B cell (primary cell): Measurements from ENCODE around the gene GLCCI1. TPM values are rescaled to one million over a fixed set of nuclear protein-coding genes. Genes with fewer than 3 reads are reported as not detected.

Experiments used
- ATAC-seq: fragments of 200-7000 bp; cut with Tn5 transposase; one replicate; pipeline ENCODE4 v1.10.0; 2021; ENCODE audit warnings: low read depth, mild to moderate bottlenecking, moderate number of reproducible peaks, moderate library complexity
- CTCF ChIA-PET: fragments of 350-600 bp; sonication (Branson Sonifier 250); formaldehyde crosslinking; loops from one replicate; lab custom pipeline; 2021; ENCODE audit warnings: antibody characterized with exemption, inconsistent platforms; lab: Charles Lee
- POLR2A ChIA-PET: fragments of 350-600 bp; sonication (Branson Sonifier 250); formaldehyde crosslinking; loops from one replicate; lab custom pipeline; 2021; ENCODE audit warnings: antibody characterized with exemption; lab: Charles Lee
- DNase-seq: peaks from one replicate; pipeline ENCODE4 v3.0.0; 2013
- H2AFZ ChIP-seq: 2 replicates; pipeline ENCODE4 v1.6.1; 2012; ENCODE audit warnings: mild to moderate bottlenecking, low read depth, low read length; ENCODE audit not compliant: insufficient read depth, poor library complexity, severe bottlenecking
- H3K27ac ChIP-seq, 2 donors: 1 replicate in 1 of 2; 2 replicates in 1 of 2; pipeline ENCODE4 v1.5.1; 2012 to 2013; ENCODE audit warnings: low read length in 2 of 2, mild to moderate bottlenecking in 2 of 2, moderate library complexity in 1 of 2
- H3K27me3 ChIP-seq, 4 experiments: fragments of 200-600 bp in 1 of 4; sonication (generic) in 1 of 4; replicated peaks in 1 of 4; 1 replicate in 2 of 4; 2 replicates in 2 of 4; pipeline versions ENCODE4 v1.6.1 to v1.7.0; 2013 to 2016; ENCODE audit warnings: low read length in 3 of 4, mild to moderate bottlenecking in 2 of 4, mixed read lengths in 1 of 4, moderate library complexity in 1 of 4; ENCODE audit not compliant: insufficient read depth in 4 of 4, control insufficient read depth in 3 of 4; ENCODE audit errors: control extremely low read depth in 1 of 4
- H3K36me3 ChIP-seq, 2 experiments: replicated peaks in 1 of 2; 1 replicate in 1 of 2; 2 replicates in 1 of 2; pipeline versions ENCODE4 v1.6.1 to v1.7.1; 2013; ENCODE audit warnings: low read length in 1 of 2; ENCODE audit not compliant: insufficient read depth in 2 of 2, control insufficient read depth in 1 of 2; ENCODE audit errors: control extremely low read depth in 1 of 2, extremely low read depth in 1 of 2
- H3K4me1 ChIP-seq, 2 donors: fragments of 200-600 bp in 1 of 2; sonication (generic) in 1 of 2; 1 replicate in 1 of 2; 2 replicates in 1 of 2; pipeline versions ENCODE4 v1.5.1 to v1.6.1; 2013 to 2017; ENCODE audit warnings: low read length in 2 of 2; ENCODE audit not compliant: control insufficient read depth in 2 of 2, insufficient read depth in 2 of 2
- H3K4me2 ChIP-seq: replicated peaks from 2 replicates; pipeline ENCODE3; 2012; ENCODE audit warnings: mild to moderate bottlenecking, low read depth, low read length; ENCODE audit not compliant: poor library complexity, severe bottlenecking
- H3K4me3 ChIP-seq, 5 experiments: fragments of 200-600 bp in 1 of 5; sonication (generic) in 1 of 5; 1 replicate in 3 of 5; 2 replicates in 2 of 5; pipeline versions ENCODE4 v1.5.1 to v1.7.0; 2011 to 2016; ENCODE audit warnings: low read length in 4 of 5, mild to moderate bottlenecking in 4 of 5, low read depth in 2 of 5, control low read depth in 1 of 5, moderate library complexity in 1 of 5; ENCODE audit not compliant: insufficient read depth in 1 of 5; ENCODE audit errors: control extremely low read depth in 1 of 5, extremely low read depth in 1 of 5
- H3K79me2 ChIP-seq: fragments of 200-600 bp; sonication (generic); one replicate; pipeline ENCODE4 v1.6.0; 2016; ENCODE audit warnings: low read length; ENCODE audit not compliant: control insufficient read depth, insufficient read depth
- H3K9ac ChIP-seq: fragments of 200-600 bp; sonication (generic); 2 replicates; pipeline ENCODE4 v1.6.1; 2017; ENCODE audit warnings: mild to moderate bottlenecking, low read length, moderate library complexity
- H3K9me3 ChIP-seq, 3 donors: one replicate each; pipeline versions ENCODE4 v1.6.1 to v1.7.1; 2013; ENCODE audit warnings: low read length in 2 of 3; ENCODE audit not compliant: control insufficient read depth in 2 of 3, insufficient read depth in 1 of 3; ENCODE audit errors: control extremely low read depth in 1 of 3
- H4K20me1 ChIP-seq: 2 replicates; pipeline ENCODE4 v1.6.0; 2012; ENCODE audit warnings: mild to moderate bottlenecking, low read length; ENCODE audit not compliant: insufficient read depth, control insufficient read depth, poor library complexity, severe bottlenecking
- H3K27ac Mint-ChIP-seq: one replicate; pipeline ENCODE4 v1.8.0; 2021; ENCODE audit warnings: mixed read lengths
- H3K27me3 Mint-ChIP-seq: one replicate; pipeline ENCODE4 v1.8.0; 2021; ENCODE audit warnings: mixed read lengths
- H3K4me1 Mint-ChIP-seq: one replicate; pipeline ENCODE4 v1.8.0; 2021; ENCODE audit warnings: mixed read lengths
- H3K4me3 Mint-ChIP-seq: one replicate; pipeline ENCODE4 v1.8.0; 2021; ENCODE audit warnings: mixed read lengths
- H3K9me3 Mint-ChIP-seq: one replicate; pipeline ENCODE4 v1.8.0; 2022; ENCODE audit warnings: mixed read lengths; ENCODE audit not compliant: insufficient read depth
- EZH2 ChIP-seq: IDR thresholded peaks from 2 replicates; pipeline ENCODE4 v1.6.1; 2012; ENCODE audit warnings: borderline replicate concordance, low read depth, mild to moderate bottlenecking, moderate library complexity, low read length; ENCODE audit not compliant: insufficient read depth, poor library complexity, severe bottlenecking
- WGBS: methylation state at CpG from one replicate; pipeline ENCODE4 v1.1.5; 2013; ENCODE audit warnings: missing lambda C conversion rate; ENCODE audit not compliant: insufficient coverage; 5-methylcytosine and 5-hydroxymethylcytosine counted together
- intact Hi-C: fragments of 100-400 bp; cut with micrococcal nuclease; formaldehyde crosslinking; loops from one replicate; pipeline ENCODE4 v1.10.0; 2022
- polyA plus RNA-seq: library from polyadenylated mRNA; depleted of rRNA; stranded (reverse); fragments of >200 nt; gene quantifications from 2 replicates; pipeline ENCODE4 v1.2.3, GENCODE V29; 2012
- total RNA-seq, 2 donors: library from RNA; stranded (reverse); fragments of 120-200 nt in 1 of 2; gene quantifications; 1 replicate in 1 of 2; 2 replicates in 1 of 2; pipeline versions ENCODE4 v1.2.3 to v1.2.4, GENCODE V29; 2013 to 2022
- TF ChIP-seq, protein P1 (sequence below): fragments of 200-600 bp; IDR thresholded peaks from one replicate; pipeline ENCODE4 v1.8.0; 2022; ENCODE audit warnings: antibody characterized with exemption, mild to moderate bottlenecking

Gene GLCCI1
- total and polyA plus RNA-seq, 2 donors (not counting 1 experiment from before 2014, with no cell fraction given): 17.7 to 50.3 TPM

- Histone ChIP-seq H4K20me1 (no peaks in the 10 kb centered on the region), H3K79me2 (no peaks in the 10 kb centered on the region), H3K9me3 (no peaks in the 10 kb centered on the region), H3K27me3 (no peaks in the 10 kb centered on the region), H3K36me3 (no peaks in the 10 kb centered on the region), H3K4me3 (no peak overlapping the region), H3K4me2 (no peak overlapping the region), H3K9ac (no peak overlapping the region), H3K4me1 (peaks cover 33 to 44% of the 10 kb centered on the region in 2 donors), H3K27ac (no peak overlapping the region), H2AFZ (no peak overlapping the region)
- ATAC-seq (no peak), DNase-seq (no peak)
- Mint-ChIP-seq H3K4me3 (no peak overlapping the region), H3K27ac (no peak overlapping the region), H3K27me3 (no peaks in the 10 kb centered on the region), H3K9me3 (no peaks in the 10 kb centered on the region), H3K4me1 (peaks cover 59% of the 10 kb centered on the region)
- TF ChIP-seq EZH2: no peak
- TF ChIP-seq, protein P1, sequence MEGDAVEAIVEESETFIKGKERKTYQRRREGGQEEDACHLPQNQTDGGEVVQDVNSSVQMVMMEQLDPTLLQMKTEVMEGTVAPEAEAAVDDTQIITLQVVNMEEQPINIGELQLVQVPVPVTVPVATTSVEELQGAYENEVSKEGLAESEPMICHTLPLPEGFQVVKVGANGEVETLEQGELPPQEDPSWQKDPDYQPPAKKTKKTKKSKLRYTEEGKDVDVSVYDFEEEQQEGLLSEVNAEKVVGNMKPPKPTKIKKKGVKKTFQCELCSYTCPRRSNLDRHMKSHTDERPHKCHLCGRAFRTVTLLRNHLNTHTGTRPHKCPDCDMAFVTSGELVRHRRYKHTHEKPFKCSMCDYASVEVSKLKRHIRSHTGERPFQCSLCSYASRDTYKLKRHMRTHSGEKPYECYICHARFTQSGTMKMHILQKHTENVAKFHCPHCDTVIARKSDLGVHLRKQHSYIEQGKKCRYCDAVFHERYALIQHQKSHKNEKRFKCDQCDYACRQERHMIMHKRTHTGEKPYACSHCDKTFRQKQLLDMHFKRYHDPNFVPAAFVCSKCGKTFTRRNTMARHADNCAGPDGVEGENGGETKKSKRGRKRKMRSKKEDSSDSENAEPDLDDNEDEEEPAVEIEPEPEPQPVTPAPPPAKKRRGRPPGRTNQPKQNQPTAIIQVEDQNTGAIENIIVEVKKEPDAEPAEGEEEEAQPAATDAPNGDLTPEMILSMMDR: no peak
- CTCF ChIA-PET: no interaction called here
- intact Hi-C loops: loop anchor here (2.0 to 5.0 kb wide), 2 partner anchors 65 to 100 kb away; no protein-coding TSS in a partner anchor
- POLR2A ChIA-PET: interaction anchor here (0.6 kb wide), 1 partner anchor 1548 kb away, joined by 9 read pairs; no protein-coding TSS in a partner anchor
Measured at GRCh38 chr7:7921830-7922229, 46.8 kb upstream of the GLCCI1 start.

DNA sequence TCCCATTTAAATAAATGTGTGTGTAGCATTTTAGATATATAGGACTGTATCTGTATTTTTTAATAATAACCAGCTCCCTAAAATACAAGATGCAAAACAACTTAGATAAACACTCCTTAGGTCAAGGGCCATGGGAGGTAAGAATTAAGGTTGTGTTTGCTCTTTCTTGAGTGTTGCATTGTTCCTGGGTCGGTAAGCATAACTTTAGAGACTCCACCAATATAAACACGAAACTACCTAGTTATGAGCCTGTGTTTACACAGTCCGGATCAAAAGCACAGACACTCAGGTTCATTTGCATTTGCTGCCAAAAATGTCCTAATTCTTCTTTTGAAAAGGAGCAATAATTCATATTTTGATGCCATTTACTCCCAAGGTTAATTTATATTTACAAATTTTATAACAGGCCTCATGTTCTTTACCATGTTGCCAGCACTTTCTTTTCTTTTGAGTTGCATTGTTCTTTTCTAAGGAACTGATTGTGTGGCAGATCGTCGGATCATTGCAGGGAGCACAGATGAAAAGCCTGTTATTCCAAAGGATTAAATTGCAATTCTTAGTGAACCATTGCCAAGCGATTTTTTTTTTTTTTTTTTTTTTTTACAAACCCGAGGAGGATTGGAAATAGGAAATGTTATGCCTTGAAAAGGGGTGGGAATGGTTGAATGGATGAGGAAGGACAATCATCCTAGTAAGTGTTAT lies 45.8 kb upstream of the GLCCI1 start:
- H3K4me3 ChIP-seq: no peak overlapping the region
- no peaks in the 10 kb centered on the region for H3K79me2 ChIP-seq
- H3K4me2 ChIP-seq: no peak overlapping the region
- no peaks in the 10 kb centered on the region for H4K20me1 ChIP-seq
- H3K27me3 ChIP-seq: no peaks in the 10 kb centered on the region
- no peaks in the 10 kb centered on the region for H3K36me3 ChIP-seq
- TF ChIP-seq, protein P1: no peak
- no peak for TF ChIP-seq EZH2
- DNase-seq (no peak), ATAC-seq (no peak)
- POLR2A ChIA-PET: no interaction called here
- intact Hi-C loops: loop anchor here (5.0 kb wide), 1 partner anchor 101 kb away; no protein-coding TSS in a partner anchor
- H2AFZ ChIP-seq: no peak overlapping the region
- 100% methylated on average over 2 of the region's 7 CpGs for WGBS
- CTCF ChIA-PET: no interaction called here
- Mint-ChIP-seq H3K27ac (no peak overlapping the region), H3K4me3 (no peak overlapping the region), H3K27me3 (no peaks in the 10 kb centered on the region), H3K9me3 (no peaks in the 10 kb centered on the region), H3K4me1 (peaks cover 55% of the 10 kb centered on the region)
- H3K4me1 ChIP-seq: peaks cover 33 to 44% of the 10 kb centered on the region in 2 donors
- no peaks in the 10 kb centered on the region for H3K9me3 ChIP-seq
- H3K9ac ChIP-seq: no peak overlapping the region
- no peak overlapping the region for H3K27ac ChIP-seq
